Neural cell (in vitro differentiated cells): ENCODE measurements around the gene UACA. TPM values are rescaled to one million over a fixed set of nuclear protein-coding genes. Genes with fewer than 3 reads are reported as not detected.

ENCODE experiments used
- H2AFZ ChIP-seq: fragments of 200-600, 300-800 bp; sonication (generic), shearing (Covaris generic); 2 replicates; pipeline ENCODE4 v1.6.0; 2014; ENCODE audit warnings: low read depth, mild to moderate bottlenecking, antibody characterized with exemption, low read length, moderate library complexity
- H3F3A ChIP-seq: fragments of 200-600 bp; shearing (Covaris generic); 2 replicates; pipeline ENCODE4 v1.6.1; 2016; ENCODE audit warnings: mild to moderate bottlenecking, moderate library complexity, mixed read lengths, antibody characterized with exemption, low read length; ENCODE audit not compliant: insufficient read depth, poor library complexity, severe bottlenecking
- H3K27ac ChIP-seq: fragments of 200-600, 300-800 bp; sonication (generic), shearing (Covaris generic); 2 replicates; pipeline ENCODE4 v1.5.1; 2014; ENCODE audit warnings: mild to moderate bottlenecking, low read length, moderate library complexity
- H3K27me3 ChIP-seq: fragments of 300-800, 200-600 bp; sonication (generic), shearing (Covaris generic); 2 replicates; pipeline ENCODE4 v1.6.0; 2014; ENCODE audit warnings: mild to moderate bottlenecking, low read depth, low read length, moderate library complexity; ENCODE audit not compliant: insufficient read depth
- H3K36me3 ChIP-seq: fragments of 300-800, 200-600 bp; sonication (generic), shearing (Covaris generic); 2 replicates; pipeline ENCODE4 v1.5.1; 2014; ENCODE audit warnings: mild to moderate bottlenecking, antibody characterized with exemption, low read length, moderate library complexity; ENCODE audit not compliant: insufficient read depth
- H3K4me2 ChIP-seq: fragments of 300-800, 200-600 bp; sonication (generic), shearing (Covaris generic); 2 replicates; pipeline ENCODE4 v1.6.0; 2014; ENCODE audit warnings: mild to moderate bottlenecking, low read length
- H3K4me3 ChIP-seq: fragments of 300-800, 200-600 bp; sonication (generic), shearing (Covaris generic); 2 replicates; pipeline ENCODE4 v1.5.1; 2014; ENCODE audit warnings: mild to moderate bottlenecking, low read length, moderate library complexity
- H3K79me2 ChIP-seq: fragments of 200-600 bp; shearing (Covaris generic); replicated peaks from 2 replicates; pipeline ENCODE4 v1.6.0; 2014; ENCODE audit warnings: mild to moderate bottlenecking, low read length, moderate library complexity; ENCODE audit not compliant: insufficient read depth
- H3K9ac ChIP-seq: fragments of 300-800, 200-600 bp; sonication (generic), shearing (Covaris generic); 2 replicates; pipeline ENCODE4 v1.6.1; 2016; ENCODE audit warnings: mild to moderate bottlenecking, low read length, mixed read lengths
- H3K9me2 ChIP-seq: fragments of 200-600 bp; shearing (Covaris generic); 2 replicates; pipeline ENCODE4 v1.6.1; 2016; ENCODE audit warnings: mild to moderate bottlenecking, low read length, mixed read lengths; ENCODE audit not compliant: insufficient read depth
- H3K9me3 ChIP-seq: fragments of 200-600, 300-800 bp; sonication (generic), shearing (Covaris generic); 2 replicates; pipeline ENCODE4 v1.6.1; 2016; ENCODE audit warnings: mild to moderate bottlenecking, mixed run types, low read length, moderate library complexity, mixed read lengths
- H4K20me1 ChIP-seq: fragments of 200-600 bp; shearing (Covaris generic); 2 replicates; pipeline ENCODE4 v1.6.1; 2016; ENCODE audit warnings: mild to moderate bottlenecking, mixed run types; ENCODE audit not compliant: insufficient read depth
- EP300 ChIP-seq: fragments of 450-650 bp; conservative IDR thresholded peaks from 2 replicates; pipeline ENCODE4 v1.6.1; 2014; ENCODE audit warnings: antibody characterized with exemption, mild to moderate bottlenecking, moderate library complexity; ENCODE audit not compliant: poor library complexity, severe bottlenecking
- EZH2 ChIP-seq: fragments of 200-600, 300-800 bp; shearing (Covaris generic), sonication (generic); IDR thresholded peaks from 2 replicates; pipeline ENCODE4 v1.6.1; 2014; ENCODE audit warnings: antibody characterized with exemption, low read length, borderline replicate concordance, mild to moderate bottlenecking; ENCODE audit not compliant: insufficient read depth, poor library complexity, severe bottlenecking
- MXI1 ChIP-seq: fragments of 450-650 bp; conservative IDR thresholded peaks from 2 replicates; pipeline ENCODE4 v1.6.1; 2014; ENCODE audit warnings: antibody characterized with exemption, mild to moderate bottlenecking; ENCODE audit not compliant: poor library complexity, severe bottlenecking
- POLR2AphosphoS5 ChIP-seq: IDR thresholded peaks from 2 replicates; pipeline ENCODE4 v1.6.1; 2012
- RAD21 ChIP-seq: fragments of 450-650 bp; conservative IDR thresholded peaks from 2 replicates; pipeline ENCODE4 v1.6.1; 2014; ENCODE audit warnings: antibody characterized with exemption, mild to moderate bottlenecking, moderate library complexity
- SMC3 ChIP-seq: fragments of 450-650 bp; conservative IDR thresholded peaks from 2 replicates; pipeline ENCODE4 v1.6.1; 2014; ENCODE audit warnings: antibody characterized with exemption, mild to moderate bottlenecking, moderate library complexity; ENCODE audit not compliant: poor library complexity
- TAF1 ChIP-seq: IDR thresholded peaks from 2 replicates; pipeline ENCODE4 v1.6.1; 2012; ENCODE audit warnings: low read depth
- polyA plus RNA-seq: library from polyadenylated mRNA; depleted of rRNA; stranded (reverse); fragments of >200 nt; gene quantifications from 2 replicates; pipeline ENCODE4 v1.2.3, GENCODE V29; 2014
- TF ChIP-seq, protein P1 (sequence below): IDR thresholded peaks from 2 replicates; pipeline ENCODE4 v1.6.1; 2012; ENCODE audit warnings: borderline replicate concordance
- TF ChIP-seq, protein P2 (sequence below): fragments of 450-650 bp; IDR thresholded peaks from 2 replicates; pipeline ENCODE4 v1.5.1; 2014; ENCODE audit warnings: antibody characterized with exemption, mild to moderate bottlenecking, moderate library complexity; ENCODE audit not compliant: poor library complexity, severe bottlenecking

Gene UACA
- polyA plus RNA-seq, 1 donor from 2014 or later, result 0.10 TPM

DNA sequence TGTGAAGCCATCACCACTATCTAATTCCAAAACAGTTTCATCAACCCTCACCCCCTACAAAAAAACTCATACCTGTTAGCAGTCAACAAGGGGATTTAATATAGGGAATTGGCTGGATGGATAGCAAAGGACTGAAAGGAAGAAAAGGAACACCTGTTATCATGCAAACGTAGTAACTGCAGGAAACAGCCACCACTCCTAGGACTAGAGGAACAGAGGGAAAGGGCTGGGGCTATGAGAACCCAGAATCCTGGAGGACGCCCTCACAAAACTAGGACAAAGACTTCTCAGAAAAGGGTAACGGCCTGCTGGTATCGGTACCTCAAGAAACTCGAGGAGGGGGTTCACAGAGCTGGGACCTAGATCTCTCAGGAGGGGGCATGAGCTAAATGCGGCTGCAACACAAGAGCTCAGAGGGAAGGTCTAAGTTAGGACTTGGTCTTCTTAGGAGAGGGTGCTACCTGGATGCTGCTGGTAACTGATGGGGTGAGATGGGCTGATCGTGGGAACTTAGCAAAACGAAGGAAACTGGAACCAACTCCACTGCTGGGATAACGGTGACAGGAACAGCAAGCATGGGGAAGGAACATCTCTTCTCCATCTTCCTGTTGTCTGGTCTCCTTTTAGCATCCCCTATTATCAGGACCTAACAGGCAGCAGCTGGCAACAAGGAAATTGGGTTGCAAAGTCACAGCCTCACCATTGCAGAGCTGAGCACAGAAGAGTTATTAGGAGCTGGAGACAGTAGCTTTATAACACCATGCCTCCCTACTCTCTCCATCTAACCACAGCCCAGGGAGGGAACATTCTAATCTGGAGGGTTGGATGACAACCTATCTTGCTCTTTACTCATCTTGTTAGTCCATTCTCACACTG, 147.7 kb downstream of the UACA start:
- H3K4me3 ChIP-seq, result no peak overlapping the region
- no peak overlapping the region for H3K4me2 ChIP-seq
- H3K36me3 ChIP-seq, result no peaks in the 10 kb centered on the region
- H3K9ac ChIP-seq, result no peak overlapping the region
- H3K79me2 ChIP-seq, result no peaks in the 10 kb centered on the region
- H4K20me1 ChIP-seq, result no peaks in the 10 kb centered on the region
- no peaks in the 10 kb centered on the region for H3K9me2 ChIP-seq
- H3K27me3 ChIP-seq, result no peaks in the 10 kb centered on the region
- H3K9me3 ChIP-seq, result peaks cover 5% of the 10 kb centered on the region
- no peaks in the 10 kb centered on the region for H3F3A ChIP-seq
- TF ChIP-seq EP300 (no peak), POLR2AphosphoS5 (no peak), RAD21 (no peak), MXI1 (no peak), SMC3 (no peak), TAF1 (no peak), EZH2 (no peak)
- TF ChIP-seq, protein P1, sequence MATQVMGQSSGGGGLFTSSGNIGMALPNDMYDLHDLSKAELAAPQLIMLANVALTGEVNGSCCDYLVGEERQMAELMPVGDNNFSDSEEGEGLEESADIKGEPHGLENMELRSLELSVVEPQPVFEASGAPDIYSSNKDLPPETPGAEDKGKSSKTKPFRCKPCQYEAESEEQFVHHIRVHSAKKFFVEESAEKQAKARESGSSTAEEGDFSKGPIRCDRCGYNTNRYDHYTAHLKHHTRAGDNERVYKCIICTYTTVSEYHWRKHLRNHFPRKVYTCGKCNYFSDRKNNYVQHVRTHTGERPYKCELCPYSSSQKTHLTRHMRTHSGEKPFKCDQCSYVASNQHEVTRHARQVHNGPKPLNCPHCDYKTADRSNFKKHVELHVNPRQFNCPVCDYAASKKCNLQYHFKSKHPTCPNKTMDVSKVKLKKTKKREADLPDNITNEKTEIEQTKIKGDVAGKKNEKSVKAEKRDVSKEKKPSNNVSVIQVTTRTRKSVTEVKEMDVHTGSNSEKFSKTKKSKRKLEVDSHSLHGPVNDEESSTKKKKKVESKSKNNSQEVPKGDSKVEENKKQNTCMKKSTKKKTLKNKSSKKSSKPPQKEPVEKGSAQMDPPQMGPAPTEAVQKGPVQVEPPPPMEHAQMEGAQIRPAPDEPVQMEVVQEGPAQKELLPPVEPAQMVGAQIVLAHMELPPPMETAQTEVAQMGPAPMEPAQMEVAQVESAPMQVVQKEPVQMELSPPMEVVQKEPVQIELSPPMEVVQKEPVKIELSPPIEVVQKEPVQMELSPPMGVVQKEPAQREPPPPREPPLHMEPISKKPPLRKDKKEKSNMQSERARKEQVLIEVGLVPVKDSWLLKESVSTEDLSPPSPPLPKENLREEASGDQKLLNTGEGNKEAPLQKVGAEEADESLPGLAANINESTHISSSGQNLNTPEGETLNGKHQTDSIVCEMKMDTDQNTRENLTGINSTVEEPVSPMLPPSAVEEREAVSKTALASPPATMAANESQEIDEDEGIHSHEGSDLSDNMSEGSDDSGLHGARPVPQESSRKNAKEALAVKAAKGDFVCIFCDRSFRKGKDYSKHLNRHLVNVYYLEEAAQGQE, result no peak
- TF ChIP-seq, protein P2, sequence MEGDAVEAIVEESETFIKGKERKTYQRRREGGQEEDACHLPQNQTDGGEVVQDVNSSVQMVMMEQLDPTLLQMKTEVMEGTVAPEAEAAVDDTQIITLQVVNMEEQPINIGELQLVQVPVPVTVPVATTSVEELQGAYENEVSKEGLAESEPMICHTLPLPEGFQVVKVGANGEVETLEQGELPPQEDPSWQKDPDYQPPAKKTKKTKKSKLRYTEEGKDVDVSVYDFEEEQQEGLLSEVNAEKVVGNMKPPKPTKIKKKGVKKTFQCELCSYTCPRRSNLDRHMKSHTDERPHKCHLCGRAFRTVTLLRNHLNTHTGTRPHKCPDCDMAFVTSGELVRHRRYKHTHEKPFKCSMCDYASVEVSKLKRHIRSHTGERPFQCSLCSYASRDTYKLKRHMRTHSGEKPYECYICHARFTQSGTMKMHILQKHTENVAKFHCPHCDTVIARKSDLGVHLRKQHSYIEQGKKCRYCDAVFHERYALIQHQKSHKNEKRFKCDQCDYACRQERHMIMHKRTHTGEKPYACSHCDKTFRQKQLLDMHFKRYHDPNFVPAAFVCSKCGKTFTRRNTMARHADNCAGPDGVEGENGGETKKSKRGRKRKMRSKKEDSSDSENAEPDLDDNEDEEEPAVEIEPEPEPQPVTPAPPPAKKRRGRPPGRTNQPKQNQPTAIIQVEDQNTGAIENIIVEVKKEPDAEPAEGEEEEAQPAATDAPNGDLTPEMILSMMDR, result no peak
- no peak overlapping the region for H3K27ac ChIP-seq
- no peak overlapping the region for H2AFZ ChIP-seq

DNA sequence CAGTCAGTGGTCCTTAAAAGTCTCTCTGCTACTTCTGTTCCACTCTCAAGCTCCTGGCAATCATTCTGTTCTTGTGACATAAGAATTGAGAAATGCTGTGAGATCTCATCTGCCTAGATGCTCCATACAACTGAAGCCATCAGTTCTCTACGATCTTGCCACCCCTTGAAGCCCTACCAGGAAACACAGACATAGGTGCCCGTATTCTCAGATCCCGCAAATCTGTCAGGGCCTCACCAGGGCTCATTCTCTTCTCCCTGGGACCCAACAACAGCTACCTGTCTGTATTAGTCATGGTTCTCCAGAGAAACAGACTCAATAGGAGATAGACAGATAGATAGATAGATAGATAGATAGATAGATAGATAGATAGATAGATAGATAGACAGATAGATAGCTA, 149.1 kb downstream of the UACA start:
- Histone ChIP-seq H2AFZ (no peak overlapping the region), H3K36me3 (no peaks in the 10 kb centered on the region), H3K9me3 (peaks cover 5% of the 10 kb centered on the region), H3K4me2 (no peak overlapping the region), H3K27ac (no peak overlapping the region), H4K20me1 (no peaks in the 10 kb centered on the region), H3K9ac (no peak overlapping the region), H3K4me3 (no peak overlapping the region), H3F3A (no peaks in the 10 kb centered on the region), H3K9me2 (no peaks in the 10 kb centered on the region), H3K27me3 (no peaks in the 10 kb centered on the region), H3K79me2 (no peaks in the 10 kb centered on the region)
- TF ChIP-seq TAF1, result no peak
- TF ChIP-seq, protein P2, result no peak
- no peak for TF ChIP-seq SMC3
- no peak for TF ChIP-seq EZH2
- no peak for TF ChIP-seq POLR2AphosphoS5
- TF ChIP-seq, protein P1, result no peak
- TF ChIP-seq RAD21, result no peak
- no peak for TF ChIP-seq EP300
- no peak for TF ChIP-seq MXI1
